ENCODE results near the gene TCF7L2. TPM values are rescaled to one million over a fixed set of nuclear protein-coding genes. Genes with fewer than 3 reads are reported as not detected.

TCF7L2 gene
- total RNA-seq, 2 experiments from 2014 or later, result 0.65 to 0.67 TPM

DNA sequence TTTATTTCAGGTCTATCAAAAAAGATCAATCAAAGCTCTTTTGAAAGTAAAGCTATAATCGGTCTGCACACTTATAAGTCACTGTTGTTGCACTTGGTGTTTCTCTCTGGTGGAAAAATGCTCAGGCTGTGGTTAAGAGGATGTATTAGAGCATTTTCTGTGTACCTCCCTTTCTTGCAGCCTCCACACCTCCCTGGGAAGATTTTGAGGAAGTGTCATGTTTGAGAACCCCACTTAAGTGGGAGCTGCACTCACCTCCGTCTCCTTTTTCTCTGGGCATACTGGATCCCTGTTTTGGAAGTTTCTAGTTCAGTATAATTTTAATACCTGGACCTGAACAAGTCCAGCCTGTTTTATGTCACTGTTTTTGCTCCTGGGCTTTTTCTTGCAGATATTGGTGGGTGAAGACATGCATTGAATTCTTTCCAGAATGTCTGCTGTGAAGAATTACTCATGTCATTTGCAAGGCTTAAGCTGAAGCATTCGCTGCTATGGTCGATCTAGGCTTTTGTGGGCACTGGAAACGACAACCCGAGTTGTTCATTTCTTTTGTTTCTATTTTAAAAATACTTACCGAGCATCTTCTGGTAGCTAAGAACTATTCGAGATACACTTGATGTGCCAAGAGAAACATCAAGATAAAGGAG lies 36.6 kb downstream of the TCF7L2 start:
- CTCF ChIA-PET, result no interaction called here
- POLR2A ChIA-PET, result interaction anchor here (0.6 to 1.0 kb wide), 5 partner anchors 21 to 597 kb away, joined by 3 to 4 read pairs (median 3); no protein-coding TSS in a partner anchor

DNA sequence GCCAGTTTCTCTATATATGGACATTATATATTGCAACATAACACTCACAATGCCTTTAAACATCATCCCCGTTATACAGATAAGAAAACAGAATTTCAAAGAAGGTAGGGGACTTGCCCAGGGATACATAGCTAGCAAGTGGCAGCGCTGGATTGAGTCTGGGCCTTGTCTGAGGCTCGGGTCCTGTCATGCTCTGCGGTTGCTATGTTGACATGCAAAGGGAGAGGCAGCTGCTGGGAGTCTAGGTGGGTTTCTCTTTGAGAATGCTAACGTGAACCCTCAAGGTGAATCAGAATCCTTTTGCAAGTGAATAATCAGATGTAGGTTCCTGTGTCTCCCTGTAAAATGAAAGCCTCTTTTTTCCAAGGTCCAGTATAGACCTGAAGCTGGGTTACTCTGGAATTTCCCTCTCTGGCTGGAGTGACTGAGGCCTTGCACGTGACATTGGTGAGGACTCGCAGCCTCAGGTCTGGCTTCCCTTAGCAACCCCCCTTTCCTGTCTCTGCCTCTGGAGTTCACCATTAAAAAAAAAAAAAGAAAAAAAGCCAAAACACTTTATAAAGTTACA lies 38.9 kb downstream of the TCF7L2 start:
- POLR2A ChIA-PET, result no interaction called here
- CTCF ChIA-PET, result no interaction called here

DNA sequence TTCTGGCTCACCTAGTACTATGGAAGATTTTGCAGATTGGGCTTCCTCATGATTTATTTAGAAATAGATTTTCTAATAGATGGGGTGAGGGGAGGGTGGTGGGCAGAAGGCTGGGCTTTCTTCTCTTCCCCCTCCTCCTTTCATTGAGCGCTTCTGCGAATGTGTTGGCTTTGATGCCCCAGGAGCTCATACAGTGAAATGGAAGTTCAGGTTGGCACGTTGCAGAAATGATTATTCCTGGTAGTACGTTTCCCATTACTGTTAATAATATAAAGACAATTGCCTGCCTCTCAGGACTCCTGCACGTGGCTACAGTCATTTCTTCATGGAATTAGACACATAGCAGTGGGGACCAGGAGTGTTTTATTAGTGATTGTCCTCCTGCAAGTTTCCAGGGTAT lies 39.8 kb downstream of the TCF7L2 start:
- CTCF ChIA-PET, result no interaction called here

DNA sequence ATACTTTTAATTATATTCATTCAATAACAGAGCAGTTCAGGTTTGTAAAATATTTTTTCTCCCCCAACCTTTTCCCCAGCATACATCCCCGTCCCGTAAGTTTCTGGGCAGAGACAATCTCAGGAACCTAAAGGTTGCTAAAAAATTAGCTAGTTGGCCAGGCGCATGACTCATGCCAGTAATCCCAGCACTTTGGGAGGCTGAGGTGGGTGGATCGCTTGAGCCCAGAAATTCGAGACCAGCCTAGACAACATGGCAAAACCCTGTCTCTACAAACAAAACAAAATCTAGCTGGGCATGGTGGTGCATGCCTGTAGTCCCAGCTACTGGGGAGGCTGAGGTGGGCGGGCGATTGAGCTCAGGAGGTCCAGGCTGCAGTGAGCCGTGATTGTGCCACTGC lies 40.2 kb downstream of the TCF7L2 start:
- CTCF ChIA-PET, result no interaction called here
- POLR2A ChIA-PET, result no interaction called here

More for the DNA sequence above, 39.8 kb downstream of the TCF7L2 start:
- POLR2A ChIA-PET, result no interaction called here

DNA sequence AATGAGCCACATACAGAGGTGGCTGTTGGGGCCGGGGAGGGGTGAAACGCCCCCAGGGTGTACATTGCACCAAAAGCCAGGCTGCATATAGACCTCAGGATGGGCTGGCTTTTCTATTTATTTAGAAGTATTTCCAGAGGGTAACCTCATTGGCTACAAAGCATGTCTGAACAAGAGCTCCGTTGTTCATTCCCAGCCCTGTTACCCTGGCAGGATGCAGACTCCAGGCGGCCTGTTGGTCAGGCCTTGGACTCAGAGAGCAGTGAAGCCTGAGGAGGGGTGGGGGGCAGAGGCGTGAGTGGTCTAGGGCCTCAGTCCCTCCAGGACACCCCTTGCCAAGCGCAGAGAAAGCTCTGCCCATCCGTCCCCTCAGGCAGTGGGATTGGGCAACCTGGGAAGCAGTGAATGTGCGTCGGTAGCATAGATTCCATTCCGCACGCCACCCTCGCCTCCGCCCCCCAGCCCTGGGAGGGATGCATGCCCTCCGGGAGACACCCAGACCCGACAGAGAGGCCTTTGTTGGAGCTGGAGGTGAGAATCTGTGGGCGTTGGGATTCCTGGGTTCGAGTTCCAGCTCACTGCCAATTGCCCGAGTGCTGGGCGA lies 41.9 kb downstream of the TCF7L2 start:
- ChIA-PET CTCF (no interaction called here), POLR2A (no interaction called here)

DNA sequence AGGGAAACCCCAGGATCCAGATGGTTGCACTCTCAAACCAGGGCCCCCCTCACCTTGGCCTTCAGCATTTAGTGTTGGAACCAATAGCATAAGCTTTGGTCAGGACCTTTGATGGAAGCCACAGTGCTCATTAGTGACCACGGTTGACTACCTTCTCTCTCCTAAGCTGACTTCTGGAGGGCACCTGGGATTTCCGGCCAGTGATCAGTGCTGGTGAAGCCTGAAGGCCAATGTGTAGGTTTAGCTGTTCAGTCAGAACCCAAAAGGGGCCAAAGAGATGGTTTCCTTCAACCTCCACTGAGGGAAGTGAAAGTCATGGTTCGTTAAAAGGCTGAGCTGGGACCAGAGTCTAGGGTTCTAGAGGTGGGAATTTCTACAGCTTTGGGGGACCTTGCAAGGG lies 46.4 kb downstream of the TCF7L2 start:
- ChIA-PET POLR2A (no interaction called here), CTCF (no interaction called here)

DNA sequence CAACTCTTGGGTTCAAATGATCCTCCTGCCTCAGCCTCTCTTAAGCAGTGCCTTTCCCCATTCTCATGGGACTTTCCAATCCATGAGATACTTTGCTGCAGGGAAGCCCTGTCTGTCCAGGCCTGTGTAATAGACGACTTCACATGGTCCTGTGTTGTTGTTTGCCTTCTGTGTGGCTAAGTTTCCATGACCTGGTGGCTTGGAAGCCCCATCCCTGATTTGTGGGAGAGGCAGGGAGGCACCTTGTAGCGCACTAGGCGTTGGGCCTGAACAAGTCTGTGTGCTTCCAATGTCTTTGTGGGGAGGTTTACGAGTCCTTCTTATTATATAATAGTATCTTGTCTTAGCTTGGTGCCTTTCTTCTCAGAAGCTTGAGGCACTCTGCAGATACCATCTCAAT lies 49.1 kb downstream of the TCF7L2 start:
- POLR2A ChIA-PET, result no interaction called here
- CTCF ChIA-PET, result no interaction called here

DNA sequence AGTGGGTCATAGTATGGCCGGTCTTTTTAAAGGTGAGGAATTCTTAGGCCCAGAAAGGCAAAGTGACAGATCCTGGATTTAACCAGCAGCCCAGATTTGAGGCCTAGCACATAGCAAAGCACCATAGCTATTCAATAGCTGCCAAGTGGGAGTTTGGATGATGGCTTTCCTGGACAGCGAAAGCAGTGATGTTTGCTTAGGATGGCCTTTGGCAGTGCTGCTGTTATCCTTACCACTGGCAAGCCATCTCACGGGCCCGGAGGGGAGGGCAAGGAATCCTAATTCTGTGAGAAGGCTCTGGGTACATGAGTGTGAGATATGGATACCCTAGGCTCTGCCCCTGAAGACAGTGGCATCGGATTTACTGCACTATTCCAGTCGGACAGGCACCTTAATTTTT lies 50.4 kb downstream of the TCF7L2 start:
- ChIA-PET CTCF (no interaction called here), POLR2A (no interaction called here)

DNA sequence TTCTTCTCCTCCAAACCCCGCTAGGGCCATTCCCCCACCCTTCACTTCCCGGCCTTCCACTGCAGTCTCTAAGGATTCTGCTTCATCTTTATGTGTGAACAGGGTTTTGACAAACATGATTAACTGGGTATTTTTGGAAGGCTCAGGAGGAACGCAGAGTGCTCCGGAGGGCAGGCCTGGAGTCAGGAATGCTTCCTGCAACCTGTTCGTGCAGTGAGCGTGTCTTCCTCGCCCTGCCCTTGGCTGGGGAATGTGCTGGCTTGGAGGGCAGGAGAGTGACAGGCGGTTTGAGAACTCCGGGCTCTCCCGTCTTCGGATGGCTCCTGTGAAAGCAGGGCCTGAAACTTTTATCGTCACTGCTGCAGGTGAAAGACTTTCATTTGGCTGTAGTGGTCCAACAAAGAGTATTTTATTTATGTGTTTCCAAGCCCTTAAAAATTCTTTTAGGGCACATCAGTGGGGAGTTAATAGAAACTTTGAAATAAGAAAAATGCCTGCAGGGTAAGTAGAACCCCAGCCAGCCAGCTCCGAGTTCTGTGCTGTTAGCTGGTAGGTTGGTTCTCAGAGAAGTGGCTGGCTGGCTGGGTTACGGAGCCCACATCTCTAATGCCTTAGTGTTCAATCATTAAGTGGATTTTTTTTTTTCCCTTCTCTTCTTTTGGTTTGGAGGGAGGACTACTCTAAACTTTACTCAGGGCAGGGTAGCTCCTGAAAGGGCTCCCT lies 51.0 kb downstream of the TCF7L2 start:
- POLR2A ChIA-PET, result no interaction called here
- CTCF ChIA-PET, result interaction anchor here (1.0 kb wide), 1 partner anchor 91 kb away, joined by 3 read pairs; no protein-coding TSS in a partner anchor

DNA sequence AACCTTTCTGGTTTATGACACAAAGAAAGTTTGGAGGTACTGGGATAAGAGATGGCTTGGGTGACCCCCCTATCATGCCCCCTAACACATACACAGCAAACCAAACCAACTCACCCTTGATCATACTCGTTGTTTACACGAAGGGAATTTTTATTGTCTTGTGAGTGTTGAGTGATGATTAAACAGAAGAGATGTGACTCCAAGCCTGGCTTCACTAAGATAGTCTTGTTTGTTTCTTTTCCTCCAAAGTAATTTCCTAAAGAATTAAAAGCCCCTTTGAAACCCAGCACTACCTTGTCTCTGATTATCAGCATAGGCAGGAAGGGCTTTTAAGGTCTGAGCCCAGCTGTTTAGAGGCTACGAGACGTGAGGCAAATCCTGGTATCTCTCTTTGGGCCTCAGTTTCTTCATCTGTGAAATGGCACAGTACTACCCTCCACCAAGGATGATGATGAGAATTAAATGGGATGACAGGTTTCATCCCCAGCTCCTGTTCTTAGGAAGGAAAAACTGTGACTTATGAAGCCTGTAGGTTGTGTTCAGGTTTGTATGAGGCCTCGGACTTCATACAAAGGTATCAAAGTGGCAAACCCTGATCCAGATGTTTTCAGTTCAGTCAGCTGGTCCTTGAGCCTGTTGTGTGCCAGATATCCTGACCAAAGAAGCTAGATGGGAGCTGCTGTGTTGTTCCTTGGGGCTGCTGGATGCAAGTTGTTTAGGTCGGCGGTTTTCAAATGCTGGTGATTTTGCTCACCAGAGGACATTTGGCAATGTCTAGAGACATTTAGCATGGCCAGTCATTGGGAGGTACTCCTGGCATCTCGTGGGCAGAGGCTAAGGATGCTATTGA lies 51.8 kb downstream of the TCF7L2 start:
- ChIA-PET CTCF (interaction anchor here (1.0 kb wide), 1 partner anchor 90 kb away, joined by 3 read pairs; no protein-coding TSS in a partner anchor), POLR2A (no interaction called here)

DNA sequence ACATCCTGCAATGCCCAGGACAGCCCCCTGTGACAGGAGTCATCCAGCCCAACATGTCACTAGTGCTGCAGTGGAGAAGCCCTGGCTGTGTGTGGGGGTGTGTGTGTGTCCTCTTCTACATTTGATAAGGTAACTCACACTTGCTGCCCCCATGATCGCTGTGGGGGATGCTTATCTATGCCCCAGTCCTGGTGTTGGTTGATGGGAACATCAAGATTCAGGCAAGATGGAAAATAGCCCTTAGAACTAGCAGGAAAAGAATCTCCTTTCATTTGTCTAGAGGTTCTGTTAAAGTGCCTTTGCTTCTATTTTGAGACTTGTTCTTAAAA lies 52.4 kb downstream of the TCF7L2 start:
- ChIA-PET CTCF (no interaction called here), POLR2A (no interaction called here)

DNA sequence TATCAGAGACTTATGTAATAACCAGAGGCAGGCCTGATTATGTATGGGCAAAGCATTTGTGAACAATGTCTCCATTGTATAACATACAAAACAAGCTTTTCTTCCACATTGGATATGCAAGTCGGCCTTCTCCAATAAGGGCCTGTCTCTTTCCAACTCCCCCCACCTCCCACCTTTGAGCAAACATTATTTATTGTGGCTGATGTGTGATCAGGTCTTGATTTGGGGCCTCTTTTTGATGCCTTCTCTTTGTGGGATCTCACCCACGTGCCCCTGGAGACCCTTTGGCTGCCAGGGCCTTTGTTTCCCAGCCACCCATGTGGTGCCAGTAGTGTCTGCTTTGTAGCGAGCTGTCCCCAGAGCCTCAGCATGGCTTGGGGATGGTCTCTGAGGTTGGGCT lies 53.0 kb downstream of the TCF7L2 start:
- ChIA-PET POLR2A (no interaction called here), CTCF (no interaction called here)

DNA sequence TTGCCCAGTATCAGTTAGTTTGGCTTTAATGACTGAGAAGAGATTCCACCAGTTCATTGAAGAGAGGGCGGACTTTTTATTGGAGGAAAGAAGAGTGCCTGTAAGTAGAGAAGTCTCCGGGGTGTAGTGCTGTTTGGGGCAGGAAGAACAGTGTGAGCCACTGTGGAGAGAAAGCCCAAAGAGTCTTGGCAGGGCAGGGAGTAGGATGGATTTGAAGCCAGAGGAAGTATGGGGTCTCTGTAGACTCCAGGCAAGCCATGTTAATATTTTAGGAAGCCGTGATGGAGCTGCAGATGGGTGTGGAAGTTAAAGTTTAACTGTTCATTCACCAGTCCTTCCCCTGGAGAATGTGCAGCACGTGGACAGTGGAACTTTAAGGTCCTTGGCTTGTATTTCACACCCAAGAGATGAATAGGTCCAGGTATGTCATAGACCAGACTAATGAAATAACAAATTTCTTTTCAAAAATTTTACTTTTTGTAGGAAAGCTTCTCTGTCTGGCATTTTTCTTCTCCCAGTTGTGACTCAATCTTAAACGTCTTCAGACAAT lies 54.1 kb downstream of the TCF7L2 start:
- CTCF ChIA-PET, result no interaction called here
- POLR2A ChIA-PET, result no interaction called here

DNA sequence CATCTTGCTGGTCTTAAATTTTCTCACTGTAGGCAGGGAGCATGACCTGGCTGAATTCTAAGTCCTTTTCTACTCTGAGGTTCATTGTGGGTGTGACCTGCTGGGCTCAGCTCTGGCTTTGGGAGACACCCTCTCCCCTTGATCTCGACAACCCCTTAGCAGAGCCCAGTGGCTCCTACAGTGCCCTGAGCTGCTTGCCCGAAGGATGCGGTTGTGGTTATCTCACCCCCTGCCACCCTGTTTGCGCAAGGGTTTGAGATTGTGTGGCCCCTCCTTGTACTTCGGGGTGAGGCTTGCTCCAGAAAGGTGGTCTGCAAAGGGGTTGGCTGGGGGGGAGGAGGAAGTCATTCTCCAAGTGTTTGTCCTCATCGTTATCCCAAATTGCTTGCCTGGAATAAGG lies 55.3 kb downstream of the TCF7L2 start:
- ChIA-PET POLR2A (no interaction called here), CTCF (no interaction called here)

DNA sequence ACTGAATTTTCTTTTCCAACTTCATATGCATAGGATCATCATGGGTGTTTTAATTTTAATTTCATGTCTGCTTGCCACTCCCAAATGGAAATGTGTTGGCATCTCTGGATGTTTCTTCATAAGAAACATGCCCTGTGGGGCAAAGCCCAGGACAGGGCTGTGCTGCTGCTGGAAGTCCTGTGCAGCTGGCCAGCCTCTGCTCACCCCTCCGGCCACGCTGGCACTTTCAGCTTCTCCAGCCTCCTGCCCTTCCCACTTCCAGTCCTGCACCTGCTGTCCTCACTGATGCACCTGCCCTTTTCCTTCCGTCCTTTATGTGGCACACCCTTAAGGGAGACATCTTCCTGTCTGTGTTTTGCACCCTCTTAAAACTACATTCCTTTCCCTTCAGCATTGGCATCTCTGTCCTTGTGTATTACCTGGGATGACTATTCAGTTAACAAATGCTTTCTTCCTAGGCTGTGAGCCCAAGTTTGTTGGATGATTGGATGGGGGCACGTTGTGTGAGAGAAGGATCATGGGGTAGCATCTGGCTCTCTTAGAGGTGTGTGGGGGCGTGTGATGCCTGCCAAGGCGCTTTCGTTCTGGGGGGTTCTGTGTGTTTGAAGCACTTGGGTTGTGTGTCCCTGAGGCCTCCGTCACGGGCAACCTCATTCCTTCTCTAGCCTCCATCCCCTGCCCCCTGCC lies 56.8 kb downstream of the TCF7L2 start:
- ChIA-PET CTCF (no interaction called here), POLR2A (no interaction called here)

DNA sequence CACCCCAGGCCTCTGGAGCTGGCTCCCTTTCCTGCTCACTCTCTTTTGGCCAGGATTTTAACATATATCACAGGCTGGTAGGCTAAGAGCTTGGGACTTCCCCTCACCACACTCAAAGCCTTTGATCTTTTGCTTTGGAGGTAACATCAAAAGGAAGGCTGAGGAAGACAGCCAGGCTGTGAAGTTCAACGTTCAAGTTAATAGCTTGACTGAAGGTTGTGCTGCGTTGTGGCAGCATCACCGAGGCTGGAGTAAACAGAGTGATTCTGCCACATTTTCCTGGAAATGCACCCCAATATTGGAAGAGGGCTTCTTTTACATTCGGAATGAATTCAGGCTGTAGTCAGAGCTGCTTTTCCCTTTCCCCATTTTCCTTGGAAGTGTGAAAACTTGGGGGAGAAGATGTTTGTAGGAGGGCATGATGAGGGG lies 57.3 kb downstream of the TCF7L2 start:
- CTCF ChIA-PET, result no interaction called here
- POLR2A ChIA-PET, result interaction anchor here (0.5 to 0.6 kb wide), 2 partner anchors 20 to 21 kb away, joined by 3 read pairs; no protein-coding TSS in a partner anchor

DNA sequence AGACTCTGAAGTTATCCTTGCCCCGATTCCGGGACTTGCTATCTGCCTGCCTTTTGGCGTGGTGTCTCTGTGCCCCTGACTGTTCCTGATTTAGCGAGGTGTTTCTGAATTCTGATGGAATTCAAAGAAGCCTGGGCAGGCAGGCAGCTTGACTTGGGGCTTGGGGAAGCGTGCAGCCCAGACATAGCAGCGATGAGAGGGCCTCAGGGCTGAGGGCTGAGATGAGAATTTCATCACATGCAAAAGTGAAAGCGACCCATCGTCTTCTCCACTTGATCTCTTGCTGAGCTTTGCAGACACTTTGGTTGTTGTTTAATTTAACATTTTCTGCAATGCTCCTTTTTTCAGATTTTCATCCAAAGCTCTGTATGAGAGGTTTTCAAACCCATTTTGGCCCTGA lies 57.8 kb downstream of the TCF7L2 start:
- POLR2A ChIA-PET, result interaction anchor here (0.5 to 0.6 kb wide), 2 partner anchors 21 to 22 kb away, joined by 3 read pairs; no protein-coding TSS in a partner anchor
- CTCF ChIA-PET, result no interaction called here

DNA sequence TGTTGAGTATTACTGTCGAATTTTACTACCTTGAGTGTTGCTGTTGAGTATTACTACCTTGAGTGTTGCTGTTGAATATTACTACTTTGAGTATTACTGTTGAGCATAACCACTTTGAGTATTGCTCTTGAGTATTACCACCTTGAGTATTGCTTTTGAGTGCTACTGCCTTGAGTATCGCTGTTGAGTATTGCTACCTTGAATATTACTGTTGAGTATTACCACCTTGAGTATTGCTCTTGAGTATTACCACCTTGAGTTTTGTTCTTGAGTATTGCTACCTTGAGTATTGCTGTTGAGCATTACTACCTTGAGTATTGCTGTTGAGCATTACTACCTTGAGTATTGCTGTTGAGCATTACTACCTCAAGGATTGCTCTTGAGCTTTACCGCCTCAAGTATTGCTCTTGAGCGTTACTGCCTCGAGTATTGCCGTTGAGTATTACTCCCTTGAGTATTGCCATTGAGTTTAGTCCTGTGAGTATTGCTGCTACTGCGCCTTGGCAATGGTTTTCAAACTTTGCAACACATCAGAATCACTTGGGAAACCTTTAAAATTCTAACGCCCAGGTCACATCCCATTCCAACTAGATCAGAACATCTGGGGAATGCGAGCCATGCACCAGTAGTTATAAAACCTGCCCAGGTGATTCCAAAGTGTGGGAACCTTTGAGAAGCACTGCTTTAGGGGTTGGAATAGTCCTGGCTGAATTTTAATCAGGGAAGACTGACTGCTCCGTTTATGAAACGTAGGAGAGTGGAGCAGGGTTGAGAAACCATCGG lies 61.7 kb downstream of the TCF7L2 start:
- ChIA-PET POLR2A (no interaction called here), CTCF (no interaction called here)

DNA sequence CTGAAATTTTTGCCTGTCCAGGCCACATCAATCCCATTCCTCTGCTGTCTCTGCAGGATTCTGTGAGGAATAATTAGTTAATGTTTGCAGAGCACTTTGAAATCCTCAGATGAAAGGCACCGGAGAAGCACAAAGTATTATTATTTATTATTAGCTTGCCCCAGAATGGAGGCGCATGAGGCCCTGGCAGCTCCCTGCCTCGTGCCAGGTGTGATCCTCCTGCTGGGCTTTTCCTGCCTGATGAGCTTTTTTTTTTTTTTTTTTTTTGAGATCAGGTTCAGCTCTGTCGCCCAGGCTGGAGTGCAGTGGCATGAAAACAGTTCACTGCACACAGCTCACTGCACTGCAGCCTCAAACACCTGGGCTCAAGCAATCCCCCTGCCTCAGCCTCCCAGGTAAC lies 65.2 kb downstream of the TCF7L2 start:
- CTCF ChIA-PET, result no interaction called here
- POLR2A ChIA-PET, result no interaction called here

Data from activated CD8-positive, alpha-beta memory T cell treated with anti-CD3 and anti-CD28 coated beads for 36 hours (primary cell).